Coronary artery (tissue), 2 donors: ENCODE measurements around the gene TFF3.

Experiments used
- DNase-seq: peaks from one replicate; pipeline ENCODE4 v3.0.0-alpha.2; 2017; ENCODE audit warnings: low spot score
- H3K27ac ChIP-seq, 2 donors: fragments of 200-600 bp; sonication (generic); one replicate each; pipeline ENCODE4 v1.5.1; 2016 to 2019
- H3K4me3 ChIP-seq: fragments of 200-600 bp; sonication (generic); 2 replicates; pipeline ENCODE4 v1.5.1; 2016; ENCODE audit warnings: mild to moderate bottlenecking, moderate library complexity
- TF ChIP-seq, protein P1 (sequence below): fragments of 200-600 bp; sonication (generic); IDR thresholded peaks from one replicate; pipeline ENCODE4 v1.5.1; 2019; ENCODE audit warnings: antibody characterized with exemption

The TFF3 gene, protein sequence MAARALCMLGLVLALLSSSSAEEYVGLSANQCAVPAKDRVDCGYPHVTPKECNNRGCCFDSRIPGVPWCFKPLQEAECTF

DNA sequence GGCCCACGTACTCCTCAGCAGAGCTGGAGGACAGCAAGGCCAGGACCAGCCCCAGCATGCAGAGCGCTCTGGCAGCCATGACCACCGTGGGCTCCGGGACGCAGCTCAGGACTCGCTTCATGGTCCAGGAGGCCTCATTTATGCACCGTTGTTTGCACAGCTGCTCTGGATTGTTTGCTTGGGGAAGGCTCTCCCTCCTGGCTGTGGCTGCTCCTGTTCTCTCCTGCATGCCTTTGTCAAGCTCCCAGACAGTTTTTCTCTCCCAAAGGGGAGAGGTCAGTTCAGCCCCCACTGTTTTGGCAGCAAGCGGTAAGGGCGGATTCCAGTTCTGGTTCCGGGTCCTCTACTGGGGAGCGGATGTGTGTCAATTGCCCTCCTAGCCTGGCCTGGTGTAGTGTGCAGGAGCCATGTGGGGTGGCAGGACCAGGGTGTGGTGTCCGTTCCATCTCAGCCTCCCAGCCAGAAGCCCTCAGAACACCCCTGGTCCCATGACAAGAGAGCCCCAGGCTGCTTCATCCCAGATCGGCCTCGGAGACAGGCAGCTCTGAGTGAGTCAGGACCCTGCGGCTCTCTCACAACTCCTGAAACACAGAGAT is at the start of gene TFF3:
Gene TFF3 (minus strand): TSS at position 114 of the 596 bp plus-strand sequence. CDS start 35 bp downstream, at position 79.
- no peak within 1 kb of the TSS for H3K4me3 ChIP-seq
- peak; percentile 67 for DNase-seq
- no peak within 1 kb of the TSS for H3K27ac ChIP-seq
- TF ChIP-seq, protein P1, sequence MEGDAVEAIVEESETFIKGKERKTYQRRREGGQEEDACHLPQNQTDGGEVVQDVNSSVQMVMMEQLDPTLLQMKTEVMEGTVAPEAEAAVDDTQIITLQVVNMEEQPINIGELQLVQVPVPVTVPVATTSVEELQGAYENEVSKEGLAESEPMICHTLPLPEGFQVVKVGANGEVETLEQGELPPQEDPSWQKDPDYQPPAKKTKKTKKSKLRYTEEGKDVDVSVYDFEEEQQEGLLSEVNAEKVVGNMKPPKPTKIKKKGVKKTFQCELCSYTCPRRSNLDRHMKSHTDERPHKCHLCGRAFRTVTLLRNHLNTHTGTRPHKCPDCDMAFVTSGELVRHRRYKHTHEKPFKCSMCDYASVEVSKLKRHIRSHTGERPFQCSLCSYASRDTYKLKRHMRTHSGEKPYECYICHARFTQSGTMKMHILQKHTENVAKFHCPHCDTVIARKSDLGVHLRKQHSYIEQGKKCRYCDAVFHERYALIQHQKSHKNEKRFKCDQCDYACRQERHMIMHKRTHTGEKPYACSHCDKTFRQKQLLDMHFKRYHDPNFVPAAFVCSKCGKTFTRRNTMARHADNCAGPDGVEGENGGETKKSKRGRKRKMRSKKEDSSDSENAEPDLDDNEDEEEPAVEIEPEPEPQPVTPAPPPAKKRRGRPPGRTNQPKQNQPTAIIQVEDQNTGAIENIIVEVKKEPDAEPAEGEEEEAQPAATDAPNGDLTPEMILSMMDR: no peak

DNA sequence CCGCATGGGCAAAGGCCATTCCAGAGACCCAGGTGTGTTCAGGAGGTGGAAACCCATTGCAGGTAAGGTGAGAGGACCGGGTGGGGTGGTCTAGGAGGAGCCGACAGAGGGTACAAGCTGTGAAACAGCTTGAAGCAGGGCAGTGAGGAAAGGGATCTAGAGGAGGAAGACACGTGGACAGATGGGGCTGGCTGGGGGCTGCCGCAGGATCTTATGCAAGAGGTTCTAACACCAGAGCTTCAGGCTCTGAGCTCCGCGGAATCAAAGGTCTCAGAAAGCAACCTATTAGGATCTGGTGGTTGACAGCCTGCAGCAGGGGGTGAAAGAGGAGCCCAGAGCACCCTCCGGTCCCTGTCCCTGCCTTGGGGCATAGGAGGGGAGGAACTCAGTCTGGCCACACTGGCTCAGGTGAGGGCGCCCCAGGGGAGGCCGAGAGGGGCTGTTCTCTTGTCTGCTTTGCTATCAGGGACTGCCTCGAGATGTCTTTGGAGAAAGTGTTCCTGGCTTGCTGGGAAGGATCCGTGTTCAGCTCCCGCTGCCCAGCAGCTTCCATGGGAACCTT is 49.2 kb upstream of the TFF3 start:
- TF ChIP-seq, protein P1: no peak
- Histone ChIP-seq H3K4me3 (no peak overlapping the region), H3K27ac (no peak overlapping the region)
- DNase-seq: no peak

DNA sequence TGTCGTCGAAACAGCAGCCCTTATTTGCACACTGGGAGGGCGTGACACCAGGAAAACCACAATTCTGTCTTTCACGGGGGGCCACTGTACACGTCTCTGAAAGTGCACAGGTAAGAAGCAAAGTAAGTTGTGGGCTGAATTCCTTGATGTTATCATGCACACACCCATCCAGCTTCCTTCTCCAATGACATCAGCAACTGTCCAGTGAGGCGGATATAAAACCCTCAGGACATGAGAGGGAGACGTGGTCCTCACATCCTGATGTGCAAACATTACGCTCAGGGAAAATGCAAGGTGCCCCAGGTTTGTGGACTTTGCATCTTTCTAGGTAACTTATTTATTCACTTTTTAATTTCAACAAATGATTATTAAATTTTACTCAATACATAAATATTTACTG is 48.1 kb upstream of the TFF3 start:
- no peak overlapping the region for H3K4me3 ChIP-seq
- DNase-seq: no peak
- H3K27ac ChIP-seq: no peak overlapping the region
- TF ChIP-seq, protein P1: no peak

DNA sequence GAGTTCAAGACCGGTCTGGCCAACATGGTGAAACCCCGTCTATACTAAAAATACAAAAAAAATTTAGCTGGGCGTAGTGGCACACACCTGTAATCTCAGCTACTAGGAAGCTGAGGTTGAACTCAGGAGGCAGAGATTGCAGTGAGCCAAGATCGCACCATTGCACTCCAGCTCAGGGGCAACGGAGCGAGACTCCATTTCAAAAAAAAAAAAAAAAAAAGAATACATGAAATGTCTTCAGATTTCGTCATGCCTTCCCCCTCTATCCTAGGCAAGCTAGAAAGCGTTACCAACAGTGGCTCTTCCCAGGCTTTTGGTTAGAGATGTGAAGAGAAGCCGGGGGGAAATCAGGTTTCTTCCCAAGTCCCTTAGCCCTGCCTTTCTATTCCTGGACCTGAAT is 47.5 kb upstream of the TFF3 start:
- H3K4me3 ChIP-seq: no peak overlapping the region
- TF ChIP-seq, protein P1: no peak
- H3K27ac ChIP-seq: no peak overlapping the region
- DNase-seq: no peak

DNA sequence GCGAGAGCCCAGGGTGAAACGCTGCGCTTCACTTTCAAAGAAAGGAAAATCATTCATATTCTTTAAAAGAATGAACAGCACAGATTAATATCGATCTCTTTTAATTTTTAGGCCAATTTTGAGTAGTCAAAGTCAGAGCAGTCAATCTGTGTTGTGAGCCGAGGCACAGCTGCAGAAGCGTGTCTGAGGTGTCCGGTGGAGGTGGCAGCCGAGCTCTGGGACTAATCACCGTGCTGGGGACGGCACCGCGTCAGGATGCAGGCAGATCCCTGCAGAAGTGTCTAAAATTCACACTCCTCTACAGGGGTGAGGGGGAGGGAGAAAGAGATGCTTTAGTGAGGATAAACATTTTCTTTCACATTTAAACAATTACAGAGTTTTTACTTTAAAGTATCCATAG is 47.0 kb upstream of the TFF3 start:
- no peak for DNase-seq
- Histone ChIP-seq H3K27ac (no peak overlapping the region), H3K4me3 (no peak overlapping the region)
- TF ChIP-seq, protein P1: no peak

DNA sequence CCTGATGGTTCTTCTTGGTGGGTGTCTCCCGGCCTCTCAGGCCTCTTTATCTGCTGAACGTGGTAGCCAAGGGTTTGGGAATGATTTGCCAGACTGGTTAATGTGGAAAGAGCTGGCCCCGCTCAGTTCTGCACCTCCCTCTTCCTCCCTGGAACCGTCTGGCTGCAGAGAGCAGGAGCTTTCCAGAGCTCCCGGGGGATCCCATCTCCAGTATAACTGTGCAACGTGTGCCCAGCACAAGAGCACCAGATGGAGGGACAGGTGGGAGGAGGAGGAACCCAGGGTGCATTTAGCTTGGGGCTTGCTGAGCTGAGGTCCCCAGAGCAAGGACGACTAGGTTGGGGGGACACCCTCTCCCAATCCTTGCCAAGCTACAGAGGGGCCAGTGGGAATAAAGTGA is 46.1 kb upstream of the TFF3 start:
- DNase-seq: no peak
- H3K4me3 ChIP-seq: no peak overlapping the region
- TF ChIP-seq, protein P1: no peak
- no peak overlapping the region for H3K27ac ChIP-seq

DNA sequence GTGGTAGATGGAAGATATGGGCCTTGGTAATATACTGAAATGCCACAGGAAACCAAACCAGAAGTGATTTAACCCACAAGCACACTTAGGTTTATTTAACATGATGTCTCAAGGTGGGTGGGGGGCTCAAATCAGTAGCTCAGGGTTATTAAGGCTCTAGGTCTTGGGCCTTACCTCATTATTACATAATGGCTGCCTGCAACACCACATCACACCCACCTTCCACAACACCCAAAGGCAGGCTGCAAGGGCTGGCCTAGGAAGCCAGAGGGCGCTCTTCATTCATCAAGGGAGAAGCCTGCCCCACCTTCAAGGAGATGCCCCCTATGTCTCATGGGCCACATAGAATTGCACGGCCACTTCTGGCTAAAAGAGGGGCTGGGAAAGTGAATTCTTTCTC is 45.1 kb upstream of the TFF3 start:
- no peak for DNase-seq
- TF ChIP-seq, protein P1: no peak
- H3K27ac ChIP-seq: no peak overlapping the region
- no peak overlapping the region for H3K4me3 ChIP-seq
